Activated CD8-positive, alpha-beta memory T cell treated with anti-CD3 and anti-CD28 coated beads for 48 hours (primary cell): Measurements from ENCODE around the gene SSBP4.
"Not testable (repeated sequence)": the region's sequence is repeated elsewhere in the genome, so short reads cannot be mapped to it uniquely, and the experiment has no call there.

ENCODE experiments used
- DNase-seq, 3 experiments: peaks; one replicate each; pipeline ENCODE4 v3.0.0-alpha.2; 2020; ENCODE audit warnings: low read depth in 2 of 3, low spot score in 2 of 3

The SSBP4 gene

GRCh38 chr19:18419195-18419698 is at the start of gene SSBP4:
Gene SSBP4 (plus strand): TSS chr19:18419398. CDS start chr19:18419649, 251 bp downstream.
- peak in 1 of 3 experiments; percentile 57 for DNase-seq

GRCh38 chr19:18373407-18373891 is 45.7 kb upstream of the SSBP4 start:
- DNase-seq: no peak

GRCh38 chr19:18373892-18374629 is 45.1 kb upstream of the SSBP4 start:
- peak; percentile 16 to 70 (median 42) for DNase-seq

GRCh38 chr19:18377026-18377425 is 42.2 kb upstream of the SSBP4 start:
- DNase-seq: no peak

- no peak for DNase-seq
These were observed 39.1 kb upstream of the SSBP4 start for GRCh38 chr19:18379803-18380747.

GRCh38 chr19:18380843-18381242 is 38.4 kb upstream of the SSBP4 start:
- DNase-seq: no peak

GRCh38 chr19:18383622-18384021 is 35.6 kb upstream of the SSBP4 start:
- DNase-seq: not testable (repeated sequence)

- DNase-seq: no peak
These were observed 34.4 kb upstream of the SSBP4 start for GRCh38 chr19:18384775-18385174.

GRCh38 chr19:18385359-18385674 is 33.9 kb upstream of the SSBP4 start:
- DNase-seq: no peak

GRCh38 chr19:18385675-18386542 is 33.3 kb upstream of the SSBP4 start, which contains the start of gene GDF15:
Gene GDF15 (plus strand): TSS chr19:18386158. CDS start chr19:18386190, 32 bp downstream.
- DNase-seq: peak in 1 of 3 experiments; percentile 22

- no peak for DNase-seq
These were observed 32.5 kb upstream of the SSBP4 start for GRCh38 chr19:18386543-18387271.

- peak; percentile 72 to 87 (median 86) for DNase-seq
These were observed 30.9 kb upstream of the SSBP4 start for GRCh38 chr19:18388100-18388959.

GRCh38 chr19:18388960-18389725 is 30.1 kb upstream of the SSBP4 start:
- DNase-seq: no peak

GRCh38 chr19:18389726-18390064 is 29.5 kb upstream of the SSBP4 start:
- DNase-seq: no peak

GRCh38 chr19:18390065-18390907 is 28.9 kb upstream of the SSBP4 start:
- no peak for DNase-seq

- DNase-seq: no peak
These were observed 27.6 kb upstream of the SSBP4 start for GRCh38 chr19:18391509-18392075.

- DNase-seq: no peak
These were observed 26.8 kb upstream of the SSBP4 start for GRCh38 chr19:18392417-18392816.
